PFSK-1 (cell line): Measurements from ENCODE around the gene WDR13.

ENCODE experiments used
- FOXP2 ChIP-seq: optimal IDR thresholded peaks from 2 replicates; pipeline ENCODE3; 2011; ENCODE audit warnings: borderline replicate concordance, control low read depth, inconsistent platforms; ENCODE audit not compliant: insufficient read depth; ENCODE audit errors: extremely low read length, extremely low read depth
- POLR2AphosphoS5 ChIP-seq: IDR thresholded peaks from 2 replicates; pipeline ENCODE4 v1.6.1; 2012; ENCODE audit warnings: low read depth, mild to moderate bottlenecking, control low read depth, low read length, moderate library complexity
- REST ChIP-seq, 2 experiments: IDR thresholded peaks; 2 replicates each; pipeline versions ENCODE4 v1.6.1 to v1.8.0; 2011 to 2012; ENCODE audit warnings: low read depth in 2 of 2, low read length in 2 of 2, control low read depth in 1 of 2, inconsistent platforms in 1 of 2, mild to moderate bottlenecking in 1 of 2, moderate library complexity in 1 of 2; ENCODE audit not compliant: insufficient read depth in 1 of 2
- SIN3A ChIP-seq: IDR thresholded peaks from 2 replicates; pipeline ENCODE4 v1.6.1; 2012; ENCODE audit warnings: mild to moderate bottlenecking, low read length, moderate library complexity, borderline replicate concordance; ENCODE audit not compliant: insufficient read depth
- TAF1 ChIP-seq: IDR thresholded peaks from 2 replicates; pipeline ENCODE4 v1.6.1; 2012; ENCODE audit warnings: low read length, control low read depth, borderline replicate concordance; ENCODE audit not compliant: insufficient read depth

The WDR13 gene

GRCh38 chrX:48648336-48648751 lies 51.1 kb downstream of the WDR13 start:
- TF ChIP-seq REST (IDR thresholded peaks at IDR 0.05; ENCODE audit: insufficient read depth in 1 of 2, low read depth in 2 of 2, low read length in 2 of 2) (no peak), TAF1 (no peak), POLR2AphosphoS5 (no peak), FOXP2 (no peak)

DNA sequence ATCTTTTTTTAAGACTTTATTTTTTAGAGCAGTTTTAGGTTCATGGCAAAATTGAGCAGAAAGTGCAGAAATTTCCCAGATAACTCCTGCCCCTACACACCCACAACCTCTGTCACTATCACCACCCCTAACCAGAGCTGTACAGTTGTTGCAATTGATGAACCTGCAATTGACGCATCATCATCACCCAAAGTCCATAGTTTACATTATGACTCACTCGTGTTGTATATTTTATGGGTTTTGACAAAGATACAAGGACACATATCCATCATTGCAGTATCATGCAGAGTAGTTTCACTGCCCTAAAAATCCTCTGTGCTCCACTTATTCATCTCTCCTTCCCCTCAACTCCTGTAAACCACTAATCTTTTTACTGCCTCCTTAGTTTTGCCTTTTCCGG lies 51.8 kb downstream of the WDR13 start:
- no peak for TF ChIP-seq REST (IDR thresholded peaks at IDR 0.05; ENCODE audit: insufficient read depth in 1 of 2, low read depth in 2 of 2, low read length in 2 of 2)
- no peak for TF ChIP-seq SIN3A
- no peak for TF ChIP-seq POLR2AphosphoS5
- no peak for TF ChIP-seq FOXP2
- TF ChIP-seq TAF1 = no peak
